ENCODE data around the gene APLN.

Gene APLN

DNA sequence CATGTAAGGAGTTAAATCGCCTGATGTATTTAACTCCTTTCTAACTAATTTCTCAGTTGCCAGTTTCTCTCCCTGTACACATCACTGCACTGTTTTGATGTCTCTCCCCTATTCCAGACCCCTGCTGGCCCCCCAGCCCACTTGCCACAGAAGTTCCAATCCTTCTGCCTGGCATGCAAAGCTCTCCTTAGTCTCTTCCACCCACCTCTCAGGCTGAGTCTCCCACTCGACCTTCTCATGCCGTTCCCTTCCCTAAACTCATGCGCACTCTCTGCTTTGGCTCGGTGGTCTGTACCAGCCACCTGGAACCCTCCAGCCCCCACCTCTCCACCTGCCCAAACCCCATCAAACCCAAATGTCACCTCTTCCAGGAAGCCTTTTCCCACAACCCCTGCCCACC is 56.9 kb downstream of the APLN start:
- DNase-seq (ENCODE audit: low read depth in 2 of 2): no peak

DNA sequence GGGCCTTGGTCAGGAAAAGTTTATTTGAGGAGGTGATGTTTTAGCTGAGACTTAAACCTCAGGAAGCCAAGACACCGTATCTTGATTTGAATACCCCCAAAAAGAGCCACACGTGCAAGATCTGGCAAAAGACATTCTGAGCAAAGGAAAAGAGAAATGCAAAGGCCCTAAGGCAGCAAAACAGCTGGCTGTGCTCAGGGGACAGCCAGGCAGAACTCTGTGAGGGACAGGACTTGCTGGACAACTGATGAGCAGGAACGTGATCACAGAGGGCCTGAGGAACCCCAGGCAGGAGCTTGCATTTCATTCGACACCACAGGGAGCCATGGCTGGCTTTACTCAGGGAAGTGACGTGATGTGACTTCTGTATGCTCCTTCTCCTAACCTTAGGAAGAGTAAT is 58.7 kb downstream of the APLN start:
- DNase-seq (ENCODE audit: low read depth in 2 of 2): no peak
